Hepatocyte (in vitro differentiated cells): Measurements from ENCODE around the gene INPP4B. TPM values are rescaled to one million over a fixed set of nuclear protein-coding genes. Genes with fewer than 3 reads are reported as not detected.

Experiments
- DNase-seq: peaks from one replicate; pipeline ENCODE4 v3.0.0-alpha.2; 2016; ENCODE audit warnings: low spot score
- H2AFZ ChIP-seq: fragments of 200-600 bp; sonication (generic); 2 replicates; pipeline ENCODE4 v1.6.0; 2016; ENCODE audit warnings: antibody characterized with exemption, mild to moderate bottlenecking
- H3K27ac ChIP-seq: fragments of 200-600 bp; sonication (generic); 2 replicates; pipeline ENCODE4 v1.5.1; 2016; ENCODE audit warnings: mild to moderate bottlenecking
- H3K27me3 ChIP-seq: fragments of 200-600 bp; sonication (generic); 2 replicates; pipeline ENCODE4 v1.6.1; 2016
- H3K36me3 ChIP-seq: fragments of 200-600 bp; sonication (generic); replicated peaks from 2 replicates; pipeline ENCODE4 v1.5.1; 2016; ENCODE audit warnings: low read depth; ENCODE audit not compliant: insufficient read depth
- H3K4me1 ChIP-seq: fragments of 200-600 bp; sonication (generic); 2 replicates; pipeline ENCODE4 v1.5.1; 2016; ENCODE audit warnings: mild to moderate bottlenecking, moderate library complexity; ENCODE audit not compliant: insufficient read depth
- H3K4me2 ChIP-seq: fragments of 200-600 bp; sonication (generic); 2 replicates; pipeline ENCODE4 v1.6.0; 2016
- H3K4me3 ChIP-seq: fragments of 200-600 bp; sonication (generic); 2 replicates; pipeline ENCODE4 v1.5.1; 2016; ENCODE audit warnings: mild to moderate bottlenecking
- H3K79me2 ChIP-seq: fragments of 200-600 bp; sonication (generic); 2 replicates; pipeline ENCODE4 v1.6.0; 2017; ENCODE audit warnings: mild to moderate bottlenecking
- H3K9me2 ChIP-seq: fragments of 200-600 bp; sonication (generic); replicated peaks from 2 replicates; pipeline ENCODE4 v1.6.0; 2017; ENCODE audit warnings: mild to moderate bottlenecking; ENCODE audit not compliant: insufficient read depth
- H3K9me3 ChIP-seq: fragments of 200-600 bp; sonication (generic); 2 replicates; pipeline ENCODE4 v1.5.1; 2016; ENCODE audit warnings: low read depth, mild to moderate bottlenecking
- H4K20me1 ChIP-seq: fragments of 200-600 bp; sonication (generic); 2 replicates; pipeline ENCODE4 v1.6.0; 2016; ENCODE audit warnings: mild to moderate bottlenecking; ENCODE audit not compliant: insufficient read depth, poor library complexity, severe bottlenecking
- CTCF ChIP-seq: fragments of 200-600 bp; sonication (generic); IDR thresholded peaks from 2 replicates; pipeline ENCODE4 v1.5.1; 2016; ENCODE audit warnings: antibody characterized with exemption, mild to moderate bottlenecking; ENCODE audit not compliant: poor library complexity
- EZH2 ChIP-seq: fragments of 200-600 bp; sonication (generic); IDR thresholded peaks from 2 replicates; pipeline ENCODE4 v1.6.1; 2016; ENCODE audit warnings: antibody characterized with exemption, mild to moderate bottlenecking, borderline replicate concordance
- EZH2phosphoT487 ChIP-seq: fragments of 200-600 bp; sonication (generic); IDR thresholded peaks from one replicate; pipeline ENCODE4 v1.6.1; 2018; ENCODE audit warnings: antibody characterized with exemption, mild to moderate bottlenecking, low read depth, moderate library complexity; ENCODE audit not compliant: unreplicated experiment, severe bottlenecking
- WGBS: methylation state at CpG from one replicate; pipeline ENCODE4 v1.1.6; 2016; ENCODE audit warnings: low lambda C conversion rate; ENCODE audit errors: missing lambda C conversion rate; 5-methylcytosine and 5-hydroxymethylcytosine counted together
- polyA plus RNA-seq: library from polyadenylated mRNA; unstranded; fragments of >200 nt; fragmentation: Nextera tagmentation; extraction: Ambion mirVana; gene quantifications from 2 replicates; pipeline ENCODE4 v1.2.1, GENCODE V29; 2016
- total RNA-seq: library from RNA; depleted of rRNA; stranded (reverse); fragments of >200 nt; gene quantifications from 2 replicates; pipeline ENCODE4 v1.2.3, GENCODE V29; 2014

Gene INPP4B
- total and polyA plus RNA-seq, 2 experiments from 2014 or later: 4.2 to 7.1 TPM

DNA sequence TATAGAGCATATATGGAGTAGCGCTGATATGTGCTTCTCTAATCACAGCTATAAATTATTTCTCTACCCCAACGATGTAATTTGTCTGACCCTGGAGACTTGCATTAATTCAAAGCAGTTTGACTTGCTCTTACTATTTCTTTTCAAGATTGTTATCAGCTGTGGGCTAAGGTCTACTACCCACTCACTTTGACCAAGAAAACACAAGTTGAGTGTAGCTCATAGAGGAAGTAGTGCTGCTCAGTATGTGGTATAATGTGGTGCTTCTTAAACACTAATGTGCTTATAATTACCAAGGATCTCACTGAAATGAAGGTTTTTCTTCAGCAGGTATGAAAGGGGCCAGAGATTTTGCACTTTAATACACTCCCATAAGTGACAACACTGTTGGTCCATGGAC lies 70.1 kb downstream of the INPP4B start:
- TF ChIP-seq EZH2phosphoT487 (no peak), EZH2 (no peak), CTCF (no peak)
- 91% methylated on average over 2 of the region's 2 CpGs for WGBS
- no peak overlapping the region for H2AFZ ChIP-seq
- H3K36me3 ChIP-seq: no peaks in the 10 kb centered on the region
- no peaks in the 10 kb centered on the region for H3K4me1 ChIP-seq
- no peak overlapping the region for H3K4me2 ChIP-seq
- no peaks in the 10 kb centered on the region for H3K9me2 ChIP-seq
- H4K20me1 ChIP-seq: no peaks in the 10 kb centered on the region
- no peak for DNase-seq
- H3K79me2 ChIP-seq: no peaks in the 10 kb centered on the region
- H3K27me3 ChIP-seq: no peaks in the 10 kb centered on the region
- H3K4me3 ChIP-seq: no peak overlapping the region
- H3K27ac ChIP-seq: no peak overlapping the region
- H3K9me3 ChIP-seq: no peaks in the 10 kb centered on the region

DNA sequence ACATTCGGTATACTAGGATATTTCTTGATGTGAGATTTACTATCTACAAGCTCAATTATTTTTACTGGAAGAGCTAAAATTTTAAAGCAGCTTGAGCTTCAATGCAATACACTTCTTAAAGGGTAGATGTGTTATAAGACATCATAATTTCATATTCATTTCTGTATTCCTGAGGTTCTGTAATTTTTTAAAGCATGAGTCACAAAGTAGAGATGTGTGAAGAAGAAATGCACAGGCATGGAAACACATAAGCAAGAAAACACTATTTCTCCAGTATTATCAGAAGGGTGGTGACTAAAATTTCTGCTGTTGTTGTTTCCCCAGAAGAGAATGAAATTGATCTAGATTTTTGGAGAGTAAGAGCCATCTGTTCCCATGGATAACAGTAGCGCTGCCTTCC lies 72.6 kb downstream of the INPP4B start:
- TF ChIP-seq CTCF (no peak), EZH2phosphoT487 (no peak), EZH2 (no peak)
- 87% methylated on average over 2 of the region's 2 CpGs for WGBS
- Histone ChIP-seq H3K4me3 (no peak overlapping the region), H3K9me3 (no peaks in the 10 kb centered on the region), H3K4me2 (no peak overlapping the region), H3K27ac (no peak overlapping the region), H3K4me1 (no peaks in the 10 kb centered on the region), H3K79me2 (no peaks in the 10 kb centered on the region), H3K36me3 (no peaks in the 10 kb centered on the region), H3K9me2 (no peaks in the 10 kb centered on the region), H4K20me1 (no peaks in the 10 kb centered on the region), H3K27me3 (no peaks in the 10 kb centered on the region), H2AFZ (no peak overlapping the region)
- no peak for DNase-seq

GRCh38 chr4:142762280-142762679 lies 83.8 kb downstream of the INPP4B start:
- WGBS: 94% methylated on average over 2 of the region's 2 CpGs
- H3K27me3 ChIP-seq: no peaks in the 10 kb centered on the region
- no peak overlapping the region for H3K4me2 ChIP-seq
- H4K20me1 ChIP-seq: no peaks in the 10 kb centered on the region
- no peaks in the 10 kb centered on the region for H3K9me2 ChIP-seq
- no peak overlapping the region for H3K4me3 ChIP-seq
- H3K9me3 ChIP-seq: no peaks in the 10 kb centered on the region
- H2AFZ ChIP-seq: no peak overlapping the region
- H3K4me1 ChIP-seq: no peaks in the 10 kb centered on the region
- no peak for DNase-seq
- H3K27ac ChIP-seq: no peak overlapping the region
- no peaks in the 10 kb centered on the region for H3K79me2 ChIP-seq
- no peaks in the 10 kb centered on the region for H3K36me3 ChIP-seq
- TF ChIP-seq EZH2phosphoT487: no peak
- TF ChIP-seq CTCF: no peak
- TF ChIP-seq EZH2: no peak
